GM12873 (cell line): ENCODE data around the gene CEP83.

Experiments
- CTCF ChIP-seq: IDR thresholded peaks from 2 replicates; pipeline ENCODE4 v1.5.1; 2012; ENCODE audit warnings: low read depth, mild to moderate bottlenecking, moderate library complexity, low read length, control low read depth; ENCODE audit not compliant: insufficient read depth; ENCODE audit errors: missing control alignments

The CEP83 gene

DNA sequence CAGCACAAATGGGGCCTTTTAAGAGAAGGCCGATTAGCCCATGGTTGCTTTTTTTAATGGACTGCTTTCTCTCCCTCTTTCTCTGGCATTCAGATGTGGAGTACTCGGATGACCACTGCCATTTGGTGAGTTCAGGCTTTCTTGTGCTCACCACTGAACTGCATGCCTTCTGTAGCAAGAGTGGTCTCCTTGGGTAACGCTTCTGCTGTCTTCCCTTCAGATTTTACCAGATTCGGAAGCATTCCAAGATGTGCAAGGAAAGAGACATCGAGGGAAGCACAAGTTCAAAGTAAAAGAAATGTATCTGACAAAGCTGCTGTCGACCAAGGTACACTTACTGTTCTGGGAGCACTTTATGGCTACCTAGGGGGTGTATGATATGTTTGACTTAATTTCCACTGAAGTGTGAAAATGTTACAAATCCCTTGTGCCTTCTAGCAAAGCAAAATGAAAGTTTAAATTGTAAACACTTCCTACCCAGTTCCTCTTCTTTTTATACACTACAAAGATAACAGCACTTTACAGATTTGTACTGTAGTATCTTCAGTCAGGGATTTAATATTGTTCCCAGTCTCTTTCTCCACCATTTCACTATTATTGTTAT is 162.5 kb downstream of the CEP83 start:
- no peak for TF ChIP-seq CTCF

DNA sequence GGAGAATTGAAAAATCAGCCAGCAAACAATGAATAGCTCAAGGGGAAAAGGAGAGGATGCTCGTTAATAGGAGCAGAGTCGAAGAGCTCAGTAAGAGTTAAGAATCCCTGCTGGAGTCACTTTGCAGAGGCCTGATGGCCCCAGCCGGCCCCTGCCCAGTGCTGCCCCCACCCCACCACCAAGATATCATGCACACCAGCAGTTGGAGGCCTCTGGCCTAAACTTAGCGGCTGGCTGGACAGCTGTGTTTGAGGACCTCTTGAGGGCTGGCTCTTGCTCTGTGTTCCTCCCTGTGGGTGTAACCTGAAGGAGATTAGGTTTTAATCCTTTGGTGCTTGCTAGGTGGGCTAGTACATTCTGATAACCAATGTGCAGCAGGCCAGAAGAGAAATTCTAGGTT is 169.3 kb downstream of the CEP83 start:
- no peak for TF ChIP-seq CTCF

DNA sequence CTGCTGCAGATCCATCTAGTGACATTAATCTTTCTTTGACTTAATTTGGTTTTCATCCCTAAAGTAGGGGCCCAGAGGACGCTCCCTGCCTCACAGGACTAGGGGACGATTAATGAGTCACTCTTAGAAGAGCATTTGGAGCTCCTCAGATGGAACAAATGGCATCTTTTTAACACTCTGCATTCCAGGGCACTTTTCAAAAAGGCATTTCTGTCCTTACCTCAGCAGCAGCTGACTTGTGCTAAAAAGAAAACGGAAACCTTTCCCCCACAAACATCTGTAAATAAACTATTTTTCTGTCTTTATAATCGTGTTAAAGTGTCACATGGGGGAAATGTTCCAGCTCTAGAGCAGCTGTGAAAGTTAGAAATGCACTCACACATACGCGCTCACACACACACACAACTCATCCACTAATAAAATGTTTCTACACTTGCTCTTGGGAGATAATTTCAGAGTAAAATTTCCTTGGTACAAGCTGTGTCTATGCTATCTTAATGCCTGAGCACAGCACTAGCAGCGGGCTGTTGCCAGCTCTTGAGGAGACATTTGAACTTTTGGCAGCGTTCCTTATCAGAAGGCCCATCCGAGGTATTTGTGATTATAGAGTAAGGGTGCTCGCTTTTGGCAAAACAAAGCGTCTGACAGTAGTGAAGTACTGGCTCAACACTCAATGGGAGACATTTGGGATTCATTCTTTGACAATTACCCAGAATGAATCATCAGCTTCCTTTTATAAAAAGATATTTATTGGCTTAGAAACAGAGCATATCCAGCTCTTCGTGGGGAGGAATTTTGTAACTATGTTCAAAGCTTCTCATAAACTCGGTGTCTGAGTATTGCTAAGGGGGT is 170.0 kb downstream of the CEP83 start:
- no peak for TF ChIP-seq CTCF

DNA sequence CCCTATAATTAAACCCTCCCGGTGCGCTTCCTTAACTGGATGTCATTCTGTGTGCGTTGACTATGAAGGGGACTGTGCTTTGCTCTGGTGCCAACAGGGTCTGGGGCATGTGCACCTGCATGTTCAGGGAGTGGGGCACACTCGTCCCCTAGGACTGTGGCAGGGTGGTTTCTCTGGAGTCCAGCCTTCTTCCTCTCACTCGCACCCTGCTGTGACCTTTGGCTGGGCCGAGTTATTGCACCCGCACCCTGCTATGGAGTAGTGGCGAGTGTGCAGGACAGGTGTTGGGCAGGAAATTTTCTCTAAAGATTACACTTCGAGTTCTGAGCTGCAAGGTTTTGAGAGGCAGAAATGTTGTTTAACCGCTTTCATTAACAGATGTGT is 172.4 kb downstream of the CEP83 start:
- TF ChIP-seq CTCF: no peak

DNA sequence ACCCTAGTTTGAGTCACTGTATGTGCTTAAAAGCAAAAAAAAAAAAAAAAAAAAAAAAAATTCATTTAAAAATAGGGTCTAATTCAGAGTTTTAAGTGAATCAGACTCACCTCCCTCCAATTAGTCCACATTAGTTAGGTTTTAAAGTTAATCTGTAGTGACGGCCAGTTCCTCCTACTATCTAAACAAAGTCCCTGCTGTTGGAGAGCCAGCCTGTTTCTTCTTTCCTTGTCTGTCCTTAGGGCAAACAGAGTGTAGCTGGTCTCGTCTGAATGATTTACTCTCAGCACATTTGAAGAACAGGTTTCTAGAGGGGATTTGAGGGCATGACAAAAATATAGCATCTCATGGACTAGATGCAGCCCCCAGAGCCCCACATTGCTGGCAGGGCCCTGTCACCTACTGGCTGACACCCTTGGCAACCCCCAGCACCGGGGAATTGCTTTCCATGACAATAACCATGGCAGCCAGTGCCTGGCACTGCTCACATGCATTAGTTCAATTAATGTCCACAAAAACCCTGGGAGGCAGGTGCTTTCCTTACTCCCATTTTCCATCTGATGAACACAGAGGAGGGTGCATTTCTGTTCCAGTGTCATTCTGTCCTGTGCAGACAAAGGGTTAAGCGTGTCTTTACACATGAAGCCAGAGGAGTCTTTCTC is 173.0 kb downstream of the CEP83 start:
- no peak for TF ChIP-seq CTCF

- TF ChIP-seq CTCF: no peak
Observed at GRCh38 chr12:94285943-94286582, 173.6 kb downstream of the CEP83 start.

GRCh38 chr12:94284859-94285258 is 174.8 kb downstream of the CEP83 start:
- TF ChIP-seq CTCF: no peak
